Osteoblast (primary cell): ENCODE results near the gene ZFAND3. TPM values are rescaled to one million over a fixed set of nuclear protein-coding genes. Genes with fewer than 3 reads are reported as not detected.
A peak's percentile ranks its signal among the peaks of the same experiment; 100 is the strongest.

Source experiments
- DNase-seq: peaks from one replicate; pipeline ENCODE4 v3.0.0; 2011; ENCODE audit warnings: low spot score, mixed read lengths; ENCODE audit not compliant: insufficient read length; ENCODE audit errors: missing footprints
- H2AFZ ChIP-seq: 2 replicates; pipeline ENCODE4 v1.6.0; 2011; ENCODE audit warnings: mild to moderate bottlenecking, low read length
- H3K27ac ChIP-seq: 2 replicates; pipeline ENCODE4 v1.5.1; 2011; ENCODE audit warnings: mild to moderate bottlenecking, low read depth, low read length, moderate library complexity
- H3K27me3 ChIP-seq: 2 replicates; pipeline ENCODE4 v1.6.0; 2012; ENCODE audit warnings: mild to moderate bottlenecking, control low read depth, inconsistent platforms, low read length, moderate library complexity; ENCODE audit not compliant: insufficient read depth
- H3K36me3 ChIP-seq: 2 replicates; pipeline ENCODE4 v1.5.1; 2011; ENCODE audit warnings: mild to moderate bottlenecking, low read length, control low read depth, moderate library complexity; ENCODE audit not compliant: insufficient read depth
- H3K4me1 ChIP-seq: 2 replicates; pipeline ENCODE4 v1.5.1; 2011; ENCODE audit warnings: mild to moderate bottlenecking, low read length, control low read depth, moderate library complexity; ENCODE audit not compliant: insufficient read depth
- H3K4me2 ChIP-seq: 2 replicates; pipeline ENCODE4 v1.6.0; 2011; ENCODE audit warnings: mild to moderate bottlenecking, low read length; ENCODE audit not compliant: insufficient read depth
- H3K4me3 ChIP-seq: fragments of 200-600 bp; sonication (generic); 3 replicates; pipeline ENCODE4 v1.5.1; 2012; ENCODE audit warnings: mild to moderate bottlenecking, low read length, inconsistent platforms; ENCODE audit not compliant: insufficient read depth
- H3K79me2 ChIP-seq: 2 replicates; pipeline ENCODE4 v1.6.0; 2012; ENCODE audit warnings: mild to moderate bottlenecking, low read length, control low read depth, inconsistent platforms; ENCODE audit not compliant: insufficient read depth
- H3K9me3 ChIP-seq: 2 replicates; pipeline ENCODE4 v1.5.1; 2011; ENCODE audit warnings: low read depth, low read length, control low read depth
- H4K20me1 ChIP-seq: 2 replicates; pipeline ENCODE4 v1.6.0; 2012; ENCODE audit warnings: mild to moderate bottlenecking, low read length, control low read depth; ENCODE audit not compliant: insufficient read depth
- total RNA-seq: library from RNA; depleted of rRNA; stranded (reverse); fragments of >200 nt; gene quantifications from 2 replicates; pipeline ENCODE4 v1.2.3, GENCODE V29; 2012
- TF ChIP-seq, protein P1 (sequence below): IDR thresholded peaks from 2 replicates; pipeline ENCODE4 v1.5.1; 2011; ENCODE audit warnings: mild to moderate bottlenecking, low read depth, low read length, moderate library complexity; ENCODE audit errors: extremely low read depth

The ZFAND3 gene
- total RNA-seq, 1 donor = 27.1 TPM

- H4K20me1 ChIP-seq = no peaks in the 10 kb centered on the region
- no peaks in the 10 kb centered on the region for H3K36me3 ChIP-seq
- H3K27me3 ChIP-seq = no peaks in the 10 kb centered on the region
- H3K79me2 ChIP-seq = no peaks in the 10 kb centered on the region
- H3K27ac ChIP-seq = no peak overlapping the region
- H2AFZ ChIP-seq = no peak overlapping the region
- H3K4me1 ChIP-seq = peaks cover 7% of the 10 kb centered on the region
- peak overlapping the region; percentile 62 for H3K4me2 ChIP-seq
- TF ChIP-seq, protein P1, sequence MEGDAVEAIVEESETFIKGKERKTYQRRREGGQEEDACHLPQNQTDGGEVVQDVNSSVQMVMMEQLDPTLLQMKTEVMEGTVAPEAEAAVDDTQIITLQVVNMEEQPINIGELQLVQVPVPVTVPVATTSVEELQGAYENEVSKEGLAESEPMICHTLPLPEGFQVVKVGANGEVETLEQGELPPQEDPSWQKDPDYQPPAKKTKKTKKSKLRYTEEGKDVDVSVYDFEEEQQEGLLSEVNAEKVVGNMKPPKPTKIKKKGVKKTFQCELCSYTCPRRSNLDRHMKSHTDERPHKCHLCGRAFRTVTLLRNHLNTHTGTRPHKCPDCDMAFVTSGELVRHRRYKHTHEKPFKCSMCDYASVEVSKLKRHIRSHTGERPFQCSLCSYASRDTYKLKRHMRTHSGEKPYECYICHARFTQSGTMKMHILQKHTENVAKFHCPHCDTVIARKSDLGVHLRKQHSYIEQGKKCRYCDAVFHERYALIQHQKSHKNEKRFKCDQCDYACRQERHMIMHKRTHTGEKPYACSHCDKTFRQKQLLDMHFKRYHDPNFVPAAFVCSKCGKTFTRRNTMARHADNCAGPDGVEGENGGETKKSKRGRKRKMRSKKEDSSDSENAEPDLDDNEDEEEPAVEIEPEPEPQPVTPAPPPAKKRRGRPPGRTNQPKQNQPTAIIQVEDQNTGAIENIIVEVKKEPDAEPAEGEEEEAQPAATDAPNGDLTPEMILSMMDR = no peak
- no peaks in the 10 kb centered on the region for H3K9me3 ChIP-seq
- H3K4me3 ChIP-seq = peak overlapping the region; percentile 40
- DNase-seq = no peak
Measured at GRCh38 chr6:38164671-38165108, 345.2 kb downstream of the ZFAND3 start.

- H3K4me3 ChIP-seq = no peak overlapping the region
- TF ChIP-seq, protein P1 = no peak
- no peak overlapping the region for H3K27ac ChIP-seq
- no peaks in the 10 kb centered on the region for H3K79me2 ChIP-seq
- H3K4me1 ChIP-seq = peaks cover 7% of the 10 kb centered on the region
- H3K4me2 ChIP-seq = no peak overlapping the region
- no peaks in the 10 kb centered on the region for H3K27me3 ChIP-seq
- no peak overlapping the region for H2AFZ ChIP-seq
- H4K20me1 ChIP-seq = no peaks in the 10 kb centered on the region
- no peaks in the 10 kb centered on the region for H3K9me3 ChIP-seq
- H3K36me3 ChIP-seq = no peaks in the 10 kb centered on the region
- DNase-seq = no peak
Measured at GRCh38 chr6:38166411-38167240, 347.1 kb downstream of the ZFAND3 start.

DNA sequence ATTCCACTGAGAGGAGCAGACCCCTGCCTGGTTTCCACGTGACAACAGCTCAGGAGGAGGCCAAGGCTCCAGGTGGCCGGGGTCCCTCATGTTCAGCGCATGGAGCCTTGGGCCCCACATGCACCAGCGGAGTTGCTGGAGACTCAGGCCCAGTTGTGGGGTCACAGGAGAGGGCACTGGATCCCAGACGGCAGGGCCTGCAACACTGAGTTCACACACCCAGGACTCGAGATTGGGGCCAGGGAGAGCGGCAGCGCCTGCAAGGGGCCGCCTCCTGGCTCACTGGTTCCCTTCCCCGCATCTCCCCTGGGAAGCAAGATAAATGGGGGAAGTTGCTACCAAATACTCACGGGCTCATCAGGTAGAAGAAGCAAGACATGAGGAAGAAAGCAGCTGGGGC is 348.1 kb downstream of the ZFAND3 start:
- Histone ChIP-seq H3K4me3 (no peak overlapping the region), H3K9me3 (no peaks in the 10 kb centered on the region), H3K4me2 (no peak overlapping the region), H2AFZ (no peak overlapping the region), H3K4me1 (peaks cover 7% of the 10 kb centered on the region), H3K27me3 (no peaks in the 10 kb centered on the region), H3K36me3 (no peaks in the 10 kb centered on the region), H3K79me2 (no peaks in the 10 kb centered on the region), H4K20me1 (no peaks in the 10 kb centered on the region), H3K27ac (no peak overlapping the region)
- TF ChIP-seq, protein P1 = no peak
- no peak for DNase-seq

GRCh38 chr6:38168126-38168525 is 348.6 kb downstream of the ZFAND3 start:
- TF ChIP-seq, protein P1 = no peak
- Histone ChIP-seq H3K4me1 (peaks cover 7% of the 10 kb centered on the region), H3K36me3 (no peaks in the 10 kb centered on the region), H3K9me3 (no peaks in the 10 kb centered on the region), H3K27me3 (no peaks in the 10 kb centered on the region), H3K27ac (no peak overlapping the region), H3K4me2 (no peak overlapping the region), H2AFZ (no peak overlapping the region), H3K4me3 (no peak overlapping the region), H4K20me1 (no peaks in the 10 kb centered on the region), H3K79me2 (no peaks in the 10 kb centered on the region)
- DNase-seq = peak; percentile 67
